Measurements from ENCODE around the gene SSH2. TPM values are rescaled to one million over a fixed set of nuclear protein-coding genes. Genes with fewer than 3 reads are reported as not detected.
"Not testable (repeated sequence)": the region's sequence is repeated elsewhere in the genome, so short reads cannot be mapped to it uniquely, and the experiment has no call there.

The SSH2 gene
- total RNA-seq, 1 donor from 2014 or later, result 30.9 TPM

DNA sequence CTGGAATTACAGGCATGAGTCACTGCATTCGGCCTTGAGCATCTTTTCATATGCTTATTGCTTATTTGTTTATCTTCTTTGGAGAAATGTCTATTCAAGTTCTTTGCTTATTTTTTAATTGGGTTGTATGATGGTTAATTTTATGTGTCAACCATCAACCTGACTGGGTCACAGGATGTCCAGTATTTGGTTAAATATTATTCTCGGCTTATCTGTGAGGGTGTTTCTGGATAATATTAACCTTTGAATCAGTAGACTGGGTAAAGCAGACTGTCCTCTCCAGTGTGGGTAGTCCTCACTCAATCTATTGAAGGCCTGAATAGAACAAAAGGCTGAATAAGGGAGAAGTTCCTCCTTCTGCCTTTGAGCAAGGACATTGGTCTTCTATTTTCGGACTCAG is 142.0 kb downstream of the SSH2 start:
- DNase-seq (ENCODE audit: low read depth, low spot score), result no peak

DNA sequence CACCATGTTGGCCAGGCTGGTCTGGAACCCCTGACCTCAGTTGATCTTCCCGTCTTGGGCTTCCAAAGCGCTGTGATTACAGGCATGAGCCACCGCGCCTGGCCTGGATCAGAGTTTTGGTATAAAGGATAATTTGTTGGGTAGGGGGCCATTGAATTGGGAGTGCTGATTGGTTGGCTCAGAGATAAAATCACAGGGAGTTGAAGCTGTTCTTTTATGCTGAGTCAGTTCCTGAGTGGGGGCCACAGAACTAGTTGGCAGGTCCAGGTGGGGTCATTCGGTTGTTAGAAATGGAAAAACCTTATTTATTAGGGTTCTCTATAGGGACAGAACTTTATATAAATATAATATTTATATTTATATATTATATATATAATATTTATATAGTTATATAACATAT is 147.1 kb downstream of the SSH2 start:
- DNase-seq (ENCODE audit: low read depth, low spot score), result no peak

- not testable (repeated sequence) for DNase-seq (ENCODE audit: low read depth, low spot score)
Observed at GRCh38 chr17:29779812-29780190, 150.2 kb downstream of the SSH2 start.

GRCh38 chr17:29778956-29779811 is 150.8 kb downstream of the SSH2 start:
- DNase-seq (ENCODE audit: low read depth, low spot score), result no peak

DNA sequence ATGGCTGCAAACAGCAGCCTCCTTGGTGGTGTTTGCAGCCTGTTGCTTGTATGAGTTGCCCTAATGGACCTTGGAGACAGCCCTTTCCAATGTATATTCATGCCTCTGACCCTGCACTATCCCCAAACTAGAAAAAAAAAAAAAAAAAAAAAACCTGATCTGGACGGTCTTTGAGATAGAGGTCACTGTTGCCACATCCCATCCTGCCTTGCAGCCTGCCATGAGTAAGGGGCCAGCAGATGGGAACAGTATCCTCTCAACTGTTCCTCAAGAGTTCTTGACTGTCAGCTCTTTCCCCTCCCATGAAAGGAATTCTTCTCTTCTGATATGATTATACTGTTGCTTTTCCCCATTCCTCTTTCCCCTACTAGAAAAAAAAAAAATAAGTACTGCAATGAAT is 152.4 kb downstream of the SSH2 start:
- no peak for DNase-seq (ENCODE audit: low read depth, low spot score)

DNA sequence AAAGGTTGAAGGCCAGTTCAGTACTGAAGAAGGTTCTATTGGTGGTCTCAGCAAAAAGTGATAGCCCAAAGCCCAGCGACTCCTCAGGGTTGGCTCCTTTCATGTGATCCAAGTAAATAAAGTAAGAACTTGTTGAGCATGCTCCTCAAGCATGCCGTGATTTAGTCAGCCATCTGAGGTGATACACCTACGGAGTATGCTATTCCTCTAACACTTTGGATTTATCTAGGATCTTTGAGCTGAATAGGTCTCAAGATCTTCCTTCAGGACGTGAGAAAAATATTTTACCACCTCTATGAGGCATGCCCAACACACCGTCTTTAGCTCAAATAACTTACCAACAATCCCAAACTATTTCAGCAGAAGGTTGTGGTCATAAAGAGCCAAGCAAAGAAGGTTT is 154.0 kb downstream of the SSH2 start:
- DNase-seq (ENCODE audit: low read depth, low spot score), result no peak

GRCh38 chr17:29772981-29773380 is 157.0 kb downstream of the SSH2 start:
- DNase-seq (ENCODE audit: low read depth, low spot score), result no peak

- no peak for DNase-seq (ENCODE audit: low read depth, low spot score)
Observed at GRCh38 chr17:29771546-29771945, 158.5 kb downstream of the SSH2 start.

- no peak for DNase-seq (ENCODE audit: low read depth, low spot score)
Observed at GRCh38 chr17:29769225-29769624, 160.8 kb downstream of the SSH2 start.

- DNase-seq (ENCODE audit: low read depth, low spot score), result no peak
Observed at GRCh38 chr17:29766796-29767327, 163.2 kb downstream of the SSH2 start.

GRCh38 chr17:29764748-29765147 is 165.3 kb downstream of the SSH2 start:
- no peak for DNase-seq (ENCODE audit: low read depth, low spot score)

- DNase-seq (ENCODE audit: low read depth, low spot score), result no peak
Observed at GRCh38 chr17:29764217-29764616, 165.8 kb downstream of the SSH2 start.

DNA sequence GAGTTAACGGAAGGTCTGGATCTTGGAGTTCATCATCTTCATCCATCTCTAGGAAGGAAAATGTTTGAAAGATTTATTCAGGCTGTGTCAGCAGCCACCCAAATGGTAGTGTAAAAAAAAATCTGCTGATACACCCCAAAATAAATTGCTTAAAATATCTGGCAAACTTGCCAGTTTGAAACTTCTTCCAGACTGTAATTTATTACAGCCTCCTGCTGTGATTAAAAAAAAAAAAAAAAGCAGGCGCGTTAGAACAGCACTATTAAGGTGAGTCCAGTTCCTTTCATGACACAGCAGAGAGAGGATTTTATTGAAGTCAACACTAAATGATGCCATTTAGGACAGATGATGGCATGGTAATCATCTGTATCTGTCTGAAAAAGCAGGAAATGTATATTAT is 166.8 kb downstream of the SSH2 start:
- DNase-seq (ENCODE audit: low read depth, low spot score), result no peak

- DNase-seq (ENCODE audit: low read depth, low spot score), result peak; percentile 51
Observed at GRCh38 chr17:29761040-29761761, 168.8 kb downstream of the SSH2 start.

DNA sequence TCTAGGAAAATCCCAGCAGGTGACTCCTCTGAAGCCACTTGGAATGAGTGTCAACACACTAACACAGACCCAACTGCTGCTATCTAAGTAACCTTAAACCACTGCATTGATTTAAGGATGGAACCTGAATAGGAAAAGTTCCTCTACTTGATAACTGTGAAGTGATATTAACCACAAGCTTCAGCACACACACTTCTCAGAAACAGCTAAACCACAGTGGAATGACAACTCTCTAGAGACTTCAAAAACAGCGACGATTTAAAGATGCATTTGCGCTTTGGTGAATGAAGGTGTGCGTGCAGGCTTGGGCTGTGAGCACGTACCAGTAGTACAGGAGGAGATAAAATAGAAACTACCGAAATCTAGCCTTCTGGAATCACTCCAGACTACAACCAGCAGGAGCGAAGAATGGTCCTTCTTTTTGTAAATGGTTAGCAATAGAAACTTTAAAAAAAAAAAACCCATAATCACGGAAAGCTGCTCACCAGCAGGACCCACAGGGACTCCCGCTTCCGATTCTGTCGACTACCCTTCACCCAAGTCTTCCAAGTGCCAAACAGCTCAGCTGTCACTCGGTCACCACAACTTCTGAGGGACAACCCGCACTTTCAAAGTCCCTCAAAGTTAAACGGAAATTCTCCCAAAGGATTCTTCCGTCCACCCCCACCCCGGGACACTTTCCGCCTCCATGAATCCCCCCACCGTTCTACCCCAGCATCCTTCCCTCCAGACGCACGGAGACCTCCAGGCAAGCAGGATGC is 169.6 kb downstream of the SSH2 start:
- DNase-seq (ENCODE audit: low read depth, low spot score), result no peak

DNA sequence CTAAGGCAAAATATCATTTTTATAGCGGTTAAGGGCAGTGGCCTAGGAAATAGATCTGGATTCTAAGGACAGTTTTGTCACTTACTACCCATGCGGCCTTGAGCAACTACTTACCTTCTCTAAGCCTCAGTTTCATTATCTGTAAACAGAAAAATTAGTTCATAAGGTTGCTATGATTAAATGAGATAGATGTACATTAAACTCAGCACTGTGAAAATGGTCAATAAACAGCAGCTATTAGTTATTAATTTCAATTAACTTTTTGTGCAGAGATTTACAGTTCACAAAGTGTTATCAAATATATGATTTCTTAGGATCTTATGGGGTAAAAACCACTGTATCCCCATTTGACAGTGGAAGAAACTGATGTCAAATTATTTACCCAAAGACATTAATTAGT is 171.8 kb downstream of the SSH2 start:
- DNase-seq (ENCODE audit: low read depth, low spot score), result no peak

DNA sequence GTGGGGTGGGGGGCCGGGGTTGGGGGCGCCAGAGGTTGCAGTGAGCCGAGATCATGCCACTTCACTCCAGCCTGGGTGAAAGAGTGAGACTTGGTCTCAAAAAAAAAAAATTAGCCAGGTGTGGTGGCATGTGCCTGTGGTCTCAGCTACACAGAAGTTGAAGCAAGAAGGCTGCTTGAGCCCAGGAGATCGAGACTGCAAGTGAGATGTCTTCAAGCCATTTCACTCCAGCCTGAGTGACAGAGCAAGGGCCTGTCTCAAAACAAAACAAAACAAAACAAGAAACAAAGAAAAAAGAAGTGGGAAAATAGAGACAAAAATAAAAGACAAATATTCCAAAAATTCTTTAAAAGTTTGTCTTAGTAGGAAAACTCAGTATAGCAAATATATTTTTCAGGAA is 172.2 kb downstream of the SSH2 start:
- no peak for DNase-seq (ENCODE audit: low read depth, low spot score)

GRCh38 chr17:29753845-29754439 is 176.1 kb downstream of the SSH2 start:
- no peak for DNase-seq (ENCODE audit: low read depth, low spot score)

- no peak for DNase-seq (ENCODE audit: low read depth, low spot score)
Observed at GRCh38 chr17:29749045-29749825, 180.8 kb downstream of the SSH2 start.

DNA sequence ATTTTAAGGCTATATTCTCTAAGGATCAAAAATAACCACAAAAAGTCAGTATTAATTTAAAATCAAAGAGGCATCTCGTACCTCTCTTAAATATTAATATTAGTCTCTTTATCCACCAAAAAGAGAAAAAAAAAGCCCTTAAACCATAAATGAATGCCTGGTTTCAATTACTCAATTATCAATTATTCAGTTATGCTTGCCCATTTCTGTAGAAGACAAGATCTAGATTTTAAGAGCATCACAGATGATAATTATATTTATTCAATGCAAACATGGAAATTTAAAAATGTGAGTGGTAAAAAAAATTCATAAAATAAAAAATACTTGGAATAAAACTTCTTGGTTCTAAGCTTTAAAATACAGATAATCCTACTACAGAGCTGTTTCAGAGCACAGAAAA is 181.6 kb downstream of the SSH2 start:
- no peak for DNase-seq (ENCODE audit: low read depth, low spot score)

- DNase-seq (ENCODE audit: low read depth, low spot score), result no peak
Observed at GRCh38 chr17:29747660-29748059, 182.4 kb downstream of the SSH2 start.
